ENCODE measurements around the gene GULP1.

GRCh38 chr2:188345020-188345419 lies 53.3 kb downstream of the GULP1 start:
- no peak for TF ChIP-seq CTCF (IDR thresholded peaks at IDR 0.05)
- TF ChIP-seq POLR2A (IDR thresholded peaks at IDR 0.05), result no peak
